DMS153 (cell line): ENCODE results near the gene SMAP1.
"Not testable (repeated sequence)": the region's sequence is repeated elsewhere in the genome, so short reads cannot be mapped to it uniquely, and the experiment has no call there.

Experiments
- DNase-seq: peaks from one replicate; lab custom pipeline; 2025; lab: John Stamatoyannopoulos, UW

The SMAP1 gene

DNA sequence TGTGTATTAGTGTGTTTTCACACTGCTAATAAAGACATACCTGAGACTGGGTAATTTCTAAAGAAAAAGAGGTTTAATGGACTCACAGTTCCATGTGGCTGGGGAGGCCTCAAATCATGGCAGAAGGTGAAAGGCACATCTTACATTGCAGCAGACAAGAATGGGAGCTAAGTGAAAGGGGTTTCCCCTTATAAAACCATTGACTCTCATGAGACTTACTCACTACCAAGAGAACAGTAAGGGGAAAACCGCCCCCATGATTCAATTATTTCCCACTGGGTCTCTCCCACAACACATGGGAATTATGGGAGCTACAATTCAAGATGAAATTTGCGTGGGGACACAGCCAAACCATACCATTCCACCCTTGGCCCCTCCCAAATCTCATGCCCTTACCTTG, 73.1 kb downstream of the SMAP1 start:
- not testable (repeated sequence) for DNase-seq

DNA sequence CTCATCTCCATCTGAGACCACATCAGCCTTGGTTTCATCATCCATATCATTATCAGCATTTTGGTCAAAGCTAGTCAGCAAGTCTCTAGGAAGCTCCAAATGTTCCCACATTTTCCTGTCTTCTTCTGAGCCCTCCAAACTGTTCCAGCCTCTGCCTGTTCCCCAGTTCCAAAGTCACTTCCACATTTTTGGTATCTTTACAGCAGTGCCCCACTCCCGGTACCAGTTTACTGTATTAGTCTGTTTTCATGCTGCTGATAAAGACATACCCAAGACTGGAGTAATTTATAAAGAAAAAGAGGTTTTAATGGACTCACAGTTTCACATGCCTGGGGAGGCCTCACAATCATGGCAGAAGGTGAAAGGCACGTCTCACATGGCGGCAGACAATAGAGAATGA, 74.8 kb downstream of the SMAP1 start:
- not testable (repeated sequence) for DNase-seq

DNA sequence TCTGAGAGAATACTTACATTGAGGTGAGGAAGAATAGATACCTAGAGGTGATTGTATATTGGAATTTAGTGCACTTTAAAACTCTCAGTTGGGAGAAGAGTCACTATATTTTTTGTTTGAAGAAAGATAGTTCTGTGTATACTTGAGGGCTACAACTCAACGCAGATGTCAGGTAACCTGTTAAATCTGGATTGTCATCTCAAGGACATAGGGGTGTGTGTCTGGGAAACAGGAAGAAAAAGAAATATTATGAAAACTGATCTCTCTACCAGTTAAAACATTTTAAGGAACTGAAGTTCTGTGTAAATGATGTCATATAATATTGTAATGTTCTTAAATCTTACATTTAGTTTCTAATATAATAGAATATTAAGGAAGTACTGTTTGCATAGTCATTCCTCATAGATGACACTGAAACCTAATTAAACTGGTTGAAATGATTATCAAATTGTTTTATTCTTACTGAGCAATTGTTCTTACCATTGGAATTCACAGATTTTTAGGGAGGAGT, 86.2 kb downstream of the SMAP1 start:
- no peak for DNase-seq

GRCh38 chr6:70758883-70759282, 91.2 kb downstream of the SMAP1 start:
- no peak for DNase-seq

DNA sequence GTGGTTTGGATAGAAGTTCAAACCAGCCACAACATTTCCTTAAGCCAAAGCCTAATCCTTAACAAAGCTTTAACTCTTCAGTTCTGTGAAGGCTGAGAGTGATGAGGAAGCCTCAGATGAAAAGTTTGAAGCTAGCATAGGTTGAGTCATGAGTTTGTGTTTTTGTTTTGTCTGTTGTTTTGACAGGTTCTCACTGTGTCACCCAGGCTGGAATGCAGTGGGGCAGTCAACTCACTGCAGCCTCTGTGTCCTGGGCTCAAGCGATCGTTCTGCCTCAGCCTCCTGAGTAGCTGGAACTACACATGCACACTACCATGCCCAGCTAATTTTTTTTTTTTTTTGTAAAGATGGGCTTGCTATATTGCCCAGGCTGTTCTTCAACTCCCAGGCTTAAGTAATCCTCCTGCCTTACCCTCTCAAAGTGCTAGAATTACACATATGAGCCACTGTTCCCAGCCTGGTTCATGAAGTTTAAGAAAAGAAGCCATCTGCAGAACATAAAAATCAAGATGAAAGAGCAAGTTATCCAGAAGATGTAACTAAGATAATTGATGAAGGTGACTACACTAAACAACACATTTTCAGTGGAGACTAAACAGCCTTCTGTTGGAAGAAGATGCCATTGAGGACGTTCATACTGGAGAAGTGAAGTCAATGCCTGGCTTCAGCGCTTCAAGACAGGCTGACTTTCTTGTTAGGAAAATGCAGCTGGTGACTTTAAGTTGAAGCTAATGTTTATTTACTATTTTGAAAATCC, 96.2 kb downstream of the SMAP1 start:
- DNase-seq, result no peak

GRCh38 chr6:70764706-70765105, 97.0 kb downstream of the SMAP1 start:
- DNase-seq, result no peak

DNA sequence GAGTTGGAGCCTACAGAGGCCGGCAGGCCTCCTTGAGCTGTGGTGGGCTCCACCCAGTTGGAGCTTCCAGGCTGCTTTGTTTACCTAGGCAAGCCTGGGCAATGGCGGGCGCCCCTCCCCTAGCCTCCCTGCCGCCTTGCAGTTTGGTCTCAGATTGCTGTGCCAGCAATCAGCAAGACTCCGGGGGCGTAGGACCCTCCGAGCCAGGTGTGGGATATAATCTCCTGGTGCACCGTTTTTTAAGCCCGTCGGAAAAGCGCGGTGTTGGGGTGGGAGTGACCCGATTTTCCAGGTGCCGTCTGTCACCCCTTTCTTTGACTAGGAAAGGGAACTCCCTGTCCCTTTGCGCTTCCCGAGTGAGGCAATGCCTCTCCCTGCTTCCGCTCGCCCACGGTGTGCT, 103.7 kb downstream of the SMAP1 start:
- DNase-seq, result not testable (repeated sequence)

- DNase-seq, result no peak
These were observed 112.3 kb downstream of the SMAP1 start for GRCh38 chr6:70779934-70780333.

- DNase-seq, result no peak
These were observed 123.0 kb downstream of the SMAP1 start for GRCh38 chr6:70790483-70791224.

DNA sequence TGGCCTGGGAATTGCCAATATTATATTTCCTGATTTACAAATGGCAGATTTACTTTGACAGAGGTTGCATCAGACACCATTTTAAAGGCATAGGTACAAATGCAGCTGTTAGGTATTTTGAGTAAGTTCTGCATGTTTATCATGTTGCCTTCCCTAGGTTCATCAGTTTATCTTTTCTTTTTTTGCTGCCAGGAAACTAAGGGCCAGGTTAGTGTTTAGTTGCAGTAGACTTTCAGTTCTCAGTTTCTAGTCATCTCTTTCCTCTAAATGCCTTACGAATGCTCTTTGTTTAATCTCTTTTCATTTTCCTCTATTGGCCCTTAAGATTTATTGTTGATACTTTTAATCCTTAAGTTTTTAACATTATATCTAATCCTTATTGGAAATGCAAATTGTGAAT, 129.9 kb downstream of the SMAP1 start:
- no peak for DNase-seq

GRCh38 chr6:70806086-70806485, 138.4 kb downstream of the SMAP1 start:
- no peak for DNase-seq

DNA sequence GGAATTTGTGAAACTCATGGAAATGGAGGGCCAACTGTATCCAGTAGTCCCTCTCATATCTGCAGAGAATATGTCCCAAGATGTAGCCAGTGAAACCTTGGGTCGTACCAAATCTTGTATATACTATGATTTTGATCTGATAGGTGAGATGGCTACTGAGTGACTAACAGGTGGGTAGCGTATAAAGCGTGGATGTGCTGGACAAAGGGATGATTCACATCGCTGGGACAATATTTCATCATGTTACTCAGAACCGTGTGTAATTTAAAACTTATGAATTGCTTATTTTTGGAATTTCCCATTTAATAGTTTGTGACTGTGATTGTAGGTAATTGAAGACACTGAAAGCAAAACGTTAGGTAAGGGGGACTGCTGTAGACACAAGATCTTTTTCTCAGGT, 144.1 kb downstream of the SMAP1 start:
- DNase-seq, result no peak

- no peak for DNase-seq
These were observed 146.2 kb downstream of the SMAP1 start for GRCh38 chr6:70813885-70814284.

DNA sequence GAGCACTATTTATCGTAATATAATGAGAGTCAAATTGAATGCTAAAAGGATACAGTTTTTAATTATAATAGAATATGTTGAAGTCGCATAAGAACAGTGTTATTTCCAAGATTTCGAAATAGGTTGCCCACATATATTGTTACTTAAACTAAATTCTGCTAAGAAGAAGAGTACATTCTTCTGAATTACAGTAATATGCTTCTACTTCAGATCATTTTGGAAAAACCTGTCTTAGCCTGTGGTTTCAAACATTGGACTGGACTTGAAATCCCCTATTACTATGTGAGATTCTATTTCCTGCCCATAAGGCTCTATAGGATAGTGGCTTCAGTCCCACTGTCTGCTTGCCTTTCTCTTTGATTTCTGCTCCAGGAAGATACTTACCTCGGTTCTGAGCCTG, 152.0 kb downstream of the SMAP1 start:
- DNase-seq, result no peak

- no peak for DNase-seq
These were observed 153.1 kb downstream of the SMAP1 start for GRCh38 chr6:70820778-70821177.

- DNase-seq, result no peak
These were observed 154.1 kb downstream of the SMAP1 start for GRCh38 chr6:70821751-70822150.

GRCh38 chr6:70823651-70824050, 156.0 kb downstream of the SMAP1 start:
- DNase-seq, result no peak

DNA sequence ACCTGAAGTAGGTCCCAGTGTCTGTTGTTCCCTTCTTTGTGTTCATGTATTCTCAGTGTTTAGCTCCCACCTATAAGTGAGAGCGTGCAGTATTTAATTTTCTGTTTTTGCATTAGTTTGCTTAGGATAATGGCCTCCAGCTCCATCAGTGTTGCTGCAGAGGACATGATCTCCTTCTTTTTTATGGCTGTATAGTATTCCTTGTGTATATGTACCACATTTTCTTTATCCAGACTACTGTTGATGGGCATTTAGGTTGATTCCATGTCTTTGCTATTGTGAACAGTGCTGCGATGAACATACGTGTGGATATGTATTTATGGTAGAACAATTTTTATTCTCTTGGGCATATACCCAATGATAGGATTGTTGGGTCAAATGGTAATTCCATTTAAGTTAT, 163.7 kb downstream of the SMAP1 start:
- no peak for DNase-seq

DNA sequence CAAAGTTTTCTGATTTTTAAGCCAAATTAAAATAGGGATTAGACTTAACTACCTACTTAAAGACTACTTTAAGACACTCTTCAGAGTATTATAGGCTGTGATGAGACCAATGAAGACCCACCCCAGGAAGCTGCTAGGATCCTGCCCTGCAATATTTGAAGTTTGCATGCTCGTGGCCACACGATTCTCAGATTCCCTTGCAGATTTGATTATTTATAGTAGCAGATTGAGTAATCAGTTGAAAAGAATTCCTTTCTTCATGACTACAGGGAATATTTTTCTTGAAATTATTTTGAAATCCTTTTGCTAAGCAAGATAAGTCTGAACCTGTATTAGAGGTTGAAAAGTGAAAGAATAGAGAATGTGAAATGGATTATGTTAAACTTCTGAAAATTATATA, 166.8 kb downstream of the SMAP1 start:
- no peak for DNase-seq

DNA sequence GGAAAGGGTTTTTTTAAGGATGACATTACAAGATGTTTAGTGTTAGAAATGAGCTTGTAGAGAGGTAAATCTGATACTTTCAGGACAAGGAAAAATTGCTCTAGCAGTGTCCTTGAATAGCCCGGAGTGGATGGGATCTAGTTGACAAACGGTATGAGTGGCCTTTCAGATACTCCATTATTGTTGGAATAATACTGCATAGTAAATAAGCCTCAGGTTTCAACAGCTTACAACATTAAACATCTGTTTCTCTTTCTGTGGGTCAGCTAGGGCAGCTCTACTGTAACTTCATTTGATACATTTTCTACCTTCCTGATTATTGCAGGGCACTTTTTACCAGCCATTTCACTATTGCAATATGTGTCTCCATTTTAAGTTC, 171.2 kb downstream of the SMAP1 start:
- DNase-seq, result peak; percentile 75

DNA sequence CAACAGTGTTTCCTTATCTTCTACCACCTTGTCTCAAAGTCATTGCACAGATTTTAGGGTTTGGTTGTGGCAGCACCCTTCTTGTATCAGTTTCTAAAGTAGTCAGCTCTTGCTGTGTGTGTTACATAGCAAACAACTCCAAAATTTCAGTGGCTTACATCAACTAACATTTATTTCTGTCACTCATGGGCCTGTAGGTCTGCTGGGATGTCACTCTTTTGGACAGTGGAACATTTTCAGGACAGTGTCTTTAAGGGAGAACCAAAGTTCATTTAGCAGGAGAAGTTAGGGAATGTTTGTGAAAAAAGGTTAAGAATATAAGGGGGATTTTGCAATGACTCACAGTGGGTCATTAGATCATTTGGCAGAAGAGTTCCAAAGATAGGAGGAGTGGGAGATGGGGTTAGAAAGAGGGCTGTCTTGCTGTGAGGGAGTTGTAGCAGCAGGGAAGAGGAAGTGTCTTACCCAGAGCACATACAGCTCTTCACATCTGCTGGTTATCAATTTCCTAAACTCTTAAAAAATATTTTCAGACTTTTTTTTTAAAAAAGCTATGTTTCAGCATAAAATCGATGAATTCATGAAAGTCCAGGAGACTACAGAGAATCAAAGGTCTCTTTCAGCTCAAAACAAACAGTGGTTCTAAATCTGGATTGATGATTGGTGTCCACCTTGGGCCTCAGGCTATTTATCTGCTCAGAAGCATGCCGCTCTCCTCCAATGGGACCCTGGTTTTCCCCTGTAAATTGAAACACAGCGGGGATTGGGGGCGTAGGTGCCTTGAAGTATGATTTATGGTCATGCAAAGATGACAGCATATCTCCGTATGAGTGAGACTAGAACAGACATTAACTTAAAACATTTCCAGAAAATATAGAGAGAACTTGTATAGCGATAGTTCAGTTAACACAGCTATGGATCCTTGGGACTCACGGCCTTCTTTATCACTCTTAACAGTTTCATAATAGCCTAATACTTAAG, 171.9 kb downstream of the SMAP1 start:
- no peak for DNase-seq

GRCh38 chr6:70841112-70841511, 173.4 kb downstream of the SMAP1 start:
- DNase-seq, result no peak
